Measurements from ENCODE around the gene AVPI1. TPM values are rescaled to one million over a fixed set of nuclear protein-coding genes. Genes with fewer than 3 reads are reported as not detected.

AVPI1 gene
- total and polyA plus RNA-seq, 2 of the 13 experiments (the other 11 are each of a cell fraction or from before 2014, with no cell fraction given): 39.8 to 61.2 TPM

DNA sequence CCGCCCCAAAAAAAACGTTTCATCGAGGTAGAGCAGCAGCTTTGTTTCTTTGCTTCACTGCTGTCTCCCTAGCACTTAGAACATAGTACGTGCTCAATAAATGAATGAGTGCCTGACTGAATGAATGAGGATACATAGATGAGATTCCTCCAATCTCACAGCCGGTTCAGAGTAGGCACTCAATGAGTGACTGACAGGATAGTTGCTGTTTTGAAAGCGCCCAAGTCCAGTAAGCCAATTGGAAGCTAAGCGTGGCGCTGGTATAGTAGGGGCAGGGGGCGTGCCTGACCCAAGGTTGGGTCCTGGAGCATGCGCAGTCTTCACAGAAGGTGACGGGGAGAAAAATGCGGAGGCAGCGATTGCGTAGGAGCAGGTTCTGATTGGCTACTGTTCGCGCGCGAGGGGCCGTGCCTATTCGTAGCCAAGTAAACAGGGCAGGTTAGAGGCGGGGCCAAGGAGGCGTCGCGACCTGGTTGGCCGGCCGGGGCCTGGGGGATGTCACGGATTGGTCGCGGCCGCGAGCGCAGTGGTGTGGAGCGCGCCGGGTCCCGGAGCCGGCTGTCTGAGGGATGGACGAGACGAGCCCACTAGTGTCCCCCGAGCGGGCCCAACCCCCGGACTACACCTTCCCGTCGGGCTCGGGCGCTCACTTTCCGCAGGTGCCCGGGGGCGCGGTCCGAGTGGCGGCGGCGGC lies 46.7 kb downstream of the AVPI1 start, which contains the start of gene PI4K2A:
PI4K2A (plus strand) TSS at position 498 of the 694 bp plus-strand sequence; CDS start at position 570, 72 bp downstream.
- no TSS peak for BruUV-seq (replicated peaks)
- 0 out of 4 replicates have a peak, but pooled peaks have one; percentile 17 to 42 for TF ChIP-seq HMGXB4 (CRISPR knock-in tag; IDR thresholded peaks at IDR 0.05; ENCODE audit: borderline replicate concordance in 1 of 2, low read depth in 1 of 2)
- peak; percentile 19; the same call in 1 of the 2 replicates for TF ChIP-seq NR2F6 (IDR thresholded peaks at IDR 0.05)
- TF ChIP-seq NR2F6 (CRISPR knock-in tag; IDR thresholded peaks at IDR 0.05): no peak
- TF ChIP-seq LCORL (IDR thresholded peaks at IDR 0.05): no peak
- 0 out of 2 replicates have a peak, but pooled peaks have one; percentile 20 for TF ChIP-seq LCORL (CRISPR knock-in tag; IDR thresholded peaks at IDR 0.05)
- TF ChIP-seq FOXO1 (CRISPR knock-in tag; IDR thresholded peaks at IDR 0.05): peak; percentile 79
- peak; percentile 93 for TF ChIP-seq NFYB (CRISPR knock-in tag; IDR thresholded peaks at IDR 0.05)
- no peak for TF ChIP-seq HDAC2 (CRISPR knock-in tag; IDR thresholded peaks at IDR 0.05)
- TF ChIP-seq MBD4 (IDR thresholded peaks at IDR 0.05; ENCODE audit: borderline replicate concordance, low read length): no peak
- TF ChIP-seq ARID2 (CRISPR knock-in tag; IDR thresholded peaks at IDR 0.05; ENCODE audit: borderline replicate concordance): no peak
- no peak for TF ChIP-seq MYPOP (CRISPR knock-in tag; IDR thresholded peaks at IDR 0.05)
- no peak for TF ChIP-seq ZNF432 (CRISPR knock-in tag; IDR thresholded peaks at IDR 0.05; ENCODE audit: borderline replicate concordance)
- peak; percentile 98 for TF ChIP-seq FOXK2 (IDR thresholded peaks at IDR 0.05)
- no peak for TF ChIP-seq ZBTB49 (CRISPR knock-in tag; IDR thresholded peaks at IDR 0.05; ENCODE audit: borderline replicate concordance)
- no peak for TF ChIP-seq SP1 (IDR thresholded peaks at IDR 0.05)
- peak; percentile 58 for TF ChIP-seq SP1 (CRISPR knock-in tag; IDR thresholded peaks at IDR 0.05)
- no peak for TF ChIP-seq ZNF280B (CRISPR knock-in tag; IDR thresholded peaks at IDR 0.05; ENCODE audit: borderline replicate concordance)
- TF ChIP-seq ZNF570 (CRISPR knock-in tag; IDR thresholded peaks at IDR 0.05; ENCODE audit: borderline replicate concordance): no peak

More for the DNA sequence above, 46.7 kb downstream of the AVPI1 start, which contains the start of gene PI4K2A:
- in situ Hi-C loops (cut with HindIII; ENCODE audit: extremely low pct_ligation_motif_present, low pct_unique_long_range_greater_than_20kb) (no loop called here), intact Hi-C loops (cut with micrococcal nuclease; ENCODE audit: unreplicated experiment) (no loop called here)
- under 1% methylated on average over 12 of the region's 54 CpGs for WGBS (ENCODE audit: low lambda C conversion rate)
- Histone ChIP-seq H3K9me3 (ENCODE audit: low read length) (no peaks in the 10 kb centered on the region), H3K4me1 (ENCODE audit: insufficient read depth, low read length) (peaks cover 34% of the 10 kb centered on the region), H4K20me1 (ENCODE audit: insufficient read depth, low read length) (no peaks in the 10 kb centered on the region), H3K4me2 (ENCODE audit: low read depth, low read length) (peak within 1 kb of the TSS; percentile 85), H3K4me3 (replicated peaks in 1 of 3; ENCODE audit: insufficient read depth in 1 of 3, low read depth in 2 of 3, low read length in 3 of 3) (peak within 1 kb of the TSS; percentile 81 to 91 (median 89)), H3K79me2 (ENCODE audit: insufficient read depth, low read length) (peaks cover 5% of the 10 kb centered on the region), H3K9ac (ENCODE audit: insufficient read depth, low read depth, low read length) (peak within 1 kb of the TSS; percentile 70), H3K27ac (ENCODE audit: extremely low read length, insufficient read depth, low read length) (peak within 1 kb of the TSS; percentile 52), H3K36me3 (replicated peaks in 1 of 2; ENCODE audit: control insufficient read depth in 1 of 2, insufficient read depth in 2 of 2, low read length in 2 of 2) (peaks cover 2 to 8% of the 10 kb centered on the region in 2 experiments; a peak in 3 of 5 replicates), H3K27me3 (ENCODE audit: control insufficient read depth in 1 of 2, insufficient read depth in 2 of 2, low read length in 2 of 2) (no peaks in the 10 kb centered on the region), H2AFZ (ENCODE audit: low read length) (no peak within 1 kb of the TSS)
- DNase-seq (ENCODE audit: low spot score): peak; percentile 98
- ChIA-PET CTCF (ENCODE audit: low intra/inter-chr PET ratio, low total read pairs) (no interaction called here), POLR2A (interaction anchor here (0.7 to 2.1 kb wide), 8 partner anchors 8 to 96 kb away, joined by 3 to 13 read pairs (median 4); partner anchors contain the start of genes ANKRD2, AVPI1, HOGA1 and ZFYVE27)
- FAIRE-seq: peak; percentile 97
- peak; percentile 99 for ATAC-seq

Data from HepG2 (cell line).